Gastroesophageal sphincter (tissue), 4 donors: ENCODE results near the gene COL4A2. TPM values are rescaled to one million over a fixed set of nuclear protein-coding genes. Genes with fewer than 3 reads are reported as not detected.
A peak's percentile ranks its signal among the peaks of the same experiment; 100 is the strongest.
"Not testable (repeated sequence)": the region's sequence is repeated elsewhere in the genome, so short reads cannot be mapped to it uniquely, and the experiment has no call there.

ENCODE experiments used
- ATAC-seq: fragments of 150-250 bp; one replicate; pipeline ENCODE4 v1.9.1; 2016; ENCODE audit warnings: mild to moderate bottlenecking, moderate library complexity
- H3K27ac ChIP-seq, 4 donors: fragments of 200-600 bp; sonication (generic) in 3 of 4; 1 replicate in 3 of 4; 2 replicates in 1 of 4; pipeline ENCODE4 v1.5.1; 2016 to 2019
- H3K27me3 ChIP-seq: fragments of 200-600 bp; sonication (generic); one replicate; pipeline ENCODE4 v1.5.1; 2019
- H3K36me3 ChIP-seq, 2 donors: fragments of 200-600 bp; sonication (generic); one replicate each; pipeline ENCODE4 v1.5.1; 2019; ENCODE audit warnings: control low read depth in 1 of 2
- H3K4me1 ChIP-seq, 3 donors: fragments of 200-600 bp; sonication (generic); 1 replicate in 2 of 3; 2 replicates in 1 of 3; pipeline ENCODE4 v1.5.1; 2016 to 2019; ENCODE audit warnings: control low read depth in 2 of 3
- H3K4me3 ChIP-seq, 2 donors: fragments of 200-600 bp; sonication (generic); one replicate each; pipeline ENCODE4 v1.5.1; 2019; ENCODE audit warnings: mild to moderate bottlenecking in 1 of 2, moderate library complexity in 1 of 2
- H3K9me3 ChIP-seq, 3 donors: fragments of 200-600 bp; sonication (generic); one replicate each; pipeline ENCODE4 v1.5.1; 2017 to 2019; ENCODE audit warnings: control low read depth in 2 of 3
- EP300 ChIP-seq: sonication (generic); formaldehyde crosslinking; IDR thresholded peaks from one replicate; pipeline ENCODE4 v1.6.1; 2017; ENCODE audit warnings: antibody characterized with exemption, mild to moderate bottlenecking
- POLR2A ChIP-seq, 2 donors: fragments of 450-650 bp; IDR thresholded peaks; one replicate each; pipeline ENCODE4 v1.6.1; 2017; ENCODE audit warnings: antibody characterized with exemption in 2 of 2, mild to moderate bottlenecking in 2 of 2, moderate library complexity in 1 of 2
- POLR2AphosphoS5 ChIP-seq: sonication (generic); formaldehyde crosslinking; IDR thresholded peaks from one replicate; pipeline ENCODE4 v1.6.1; 2017; ENCODE audit warnings: antibody characterized with exemption
- WGBS, 2 donors: methylation state at CpG; one replicate each; pipeline ENCODE4 v1.1.5; 2018; ENCODE audit warnings: low coverage in 1 of 2; 5-methylcytosine and 5-hydroxymethylcytosine counted together
- total RNA-seq, 4 donors: library from RNA; depleted of rRNA; stranded (reverse); fragments of >200 nt; gene quantifications; one replicate each; pipeline ENCODE4 v1.1.0, GENCODE V29; 2016
- TF ChIP-seq, protein P1 (sequence below), 4 experiments: fragments of 200-600 bp in 2 of 4; fragments of 450-650 bp in 2 of 4; sonication (generic) in 1 of 4; IDR thresholded peaks; one replicate each; pipeline ENCODE4 v1.5.1; 2017 to 2019; ENCODE audit warnings: antibody characterized with exemption in 4 of 4, mild to moderate bottlenecking in 2 of 4, moderate library complexity in 2 of 4

The COL4A2 gene
- total RNA-seq, 4 donors from 2014 or later = 478 to 945 (median 543) TPM

- peak overlapping the region; percentile 95 to 99 (median 98) for H3K27ac ChIP-seq
These were observed 4.6 kb downstream of the COL4A2 start for GRCh38 chr13:110311443-110312338.

DNA sequence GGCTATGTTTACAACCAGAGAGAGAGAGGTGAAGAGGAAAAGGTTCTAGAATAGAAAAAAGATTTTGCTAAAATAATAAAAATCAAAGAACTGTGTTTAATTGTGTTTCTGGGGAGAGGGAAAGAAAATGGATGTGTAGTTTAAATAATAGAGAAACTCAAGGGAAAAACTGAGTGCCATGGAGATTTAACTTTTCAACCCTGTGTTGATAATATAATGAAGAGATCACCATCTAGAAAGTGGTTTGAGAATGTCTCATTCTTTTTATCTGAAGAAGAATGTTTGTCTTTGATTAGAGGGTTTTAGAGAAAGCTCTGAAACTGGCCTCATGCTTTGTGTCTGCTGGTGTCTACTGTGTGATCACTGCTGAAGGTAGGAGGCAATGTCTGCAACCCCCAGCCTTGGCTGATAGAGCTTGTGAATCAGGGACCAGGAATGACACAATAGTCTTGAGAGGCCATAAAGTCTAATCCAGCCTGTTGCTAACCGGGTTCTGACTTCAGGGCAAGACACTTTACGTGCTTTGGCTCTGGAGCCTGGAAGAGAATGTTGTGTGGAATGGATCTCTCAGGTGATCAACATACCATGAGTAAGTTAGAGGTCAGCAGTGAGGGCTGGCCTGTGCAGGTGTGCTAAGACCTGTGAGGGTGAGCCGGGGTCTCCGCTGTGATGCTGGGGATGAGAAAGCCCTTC lies 5.4 kb downstream of the COL4A2 start:
- no peaks in the 10 kb centered on the region for H3K9me3 ChIP-seq
- peak overlapping the region in 1 of 2 donors; percentile 98 for H3K4me3 ChIP-seq
- H3K36me3 ChIP-seq = peaks cover 0 to 12% of the 10 kb centered on the region in 2 donors
- H3K27ac ChIP-seq = peak overlapping the region; percentile 95 to 99 (median 98)
- peaks cover 2 to 84% (median 49%) of the 10 kb centered on the region in 3 donors for H3K4me1 ChIP-seq
- H3K27me3 ChIP-seq = no peaks in the 10 kb centered on the region
- TF ChIP-seq POLR2A (IDR thresholded peaks at IDR 0.05) (no peak), POLR2AphosphoS5 (peak; percentile 85), EP300 (no peak)
- TF ChIP-seq, protein P1, sequence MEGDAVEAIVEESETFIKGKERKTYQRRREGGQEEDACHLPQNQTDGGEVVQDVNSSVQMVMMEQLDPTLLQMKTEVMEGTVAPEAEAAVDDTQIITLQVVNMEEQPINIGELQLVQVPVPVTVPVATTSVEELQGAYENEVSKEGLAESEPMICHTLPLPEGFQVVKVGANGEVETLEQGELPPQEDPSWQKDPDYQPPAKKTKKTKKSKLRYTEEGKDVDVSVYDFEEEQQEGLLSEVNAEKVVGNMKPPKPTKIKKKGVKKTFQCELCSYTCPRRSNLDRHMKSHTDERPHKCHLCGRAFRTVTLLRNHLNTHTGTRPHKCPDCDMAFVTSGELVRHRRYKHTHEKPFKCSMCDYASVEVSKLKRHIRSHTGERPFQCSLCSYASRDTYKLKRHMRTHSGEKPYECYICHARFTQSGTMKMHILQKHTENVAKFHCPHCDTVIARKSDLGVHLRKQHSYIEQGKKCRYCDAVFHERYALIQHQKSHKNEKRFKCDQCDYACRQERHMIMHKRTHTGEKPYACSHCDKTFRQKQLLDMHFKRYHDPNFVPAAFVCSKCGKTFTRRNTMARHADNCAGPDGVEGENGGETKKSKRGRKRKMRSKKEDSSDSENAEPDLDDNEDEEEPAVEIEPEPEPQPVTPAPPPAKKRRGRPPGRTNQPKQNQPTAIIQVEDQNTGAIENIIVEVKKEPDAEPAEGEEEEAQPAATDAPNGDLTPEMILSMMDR (IDR thresholded peaks at IDR 0.05) = peak in 1 of 4 experiments; percentile 29
- WGBS, 2 donors = 61% methylated on average over 3 of the region's 4 CpGs; no CpG with 5 or more reads in 1 of the 2 donors
- ATAC-seq = peak; percentile 42

More at GRCh38 chr13:110311443-110312338, 4.6 kb downstream of the COL4A2 start:
- WGBS, 2 donors = 24 to 52% methylated on average over 5 of the region's 30 CpGs
- ATAC-seq = no peak
- peaks cover 0 to 4% of the 10 kb centered on the region in 2 donors for H3K36me3 ChIP-seq
- H3K27me3 ChIP-seq = no peaks in the 10 kb centered on the region
- peak overlapping the region; percentile 3 to 98 for H3K4me3 ChIP-seq
- TF ChIP-seq EP300 (no peak), POLR2AphosphoS5 (peak; percentile 35), POLR2A (IDR thresholded peaks at IDR 0.05) (no peak)
- TF ChIP-seq, protein P1 (IDR thresholded peaks at IDR 0.05) = no peak
- no peaks in the 10 kb centered on the region for H3K9me3 ChIP-seq
- H3K4me1 ChIP-seq = peaks cover 2 to 77% (median 48%) of the 10 kb centered on the region in 3 donors

- H3K4me3 ChIP-seq = peak overlapping the region in 1 of 2 donors; percentile 98
- peaks cover 2 to 92% (median 53%) of the 10 kb centered on the region in 3 donors for H3K4me1 ChIP-seq
- H3K27me3 ChIP-seq, H3K9me3 ChIP-seq, ATAC-seq: not testable (repeated sequence)
- H3K36me3 ChIP-seq = peaks cover 0 to 14% of the 10 kb centered on the region in 2 donors
- H3K27ac ChIP-seq = peak overlapping the region; percentile 95 to 99 (median 98)
- 60 to 87% methylated on average over 1 to 4 of the region's 29 CpGs for WGBS, 2 donors
These were observed 6.2 kb downstream of the COL4A2 start for GRCh38 chr13:110313261-110313660.

- WGBS, 2 donors = 21 to 24% methylated on average over 2 to 3 of the region's 16 CpGs
- Histone ChIP-seq H3K4me1 (peaks cover 2 to 97% (median 53%) of the 10 kb centered on the region in 3 donors), H3K36me3 (peaks cover 0 to 14% of the 10 kb centered on the region in 2 donors), H3K27ac (peak overlapping the region; percentile 39 to 99 (median 92)), H3K4me3 (peak overlapping the region in 1 of 2 donors; percentile 24)
- ATAC-seq, H3K27me3 ChIP-seq, H3K9me3 ChIP-seq: not testable (repeated sequence)
These were observed 6.6 kb downstream of the COL4A2 start for GRCh38 chr13:110313733-110314132.

DNA sequence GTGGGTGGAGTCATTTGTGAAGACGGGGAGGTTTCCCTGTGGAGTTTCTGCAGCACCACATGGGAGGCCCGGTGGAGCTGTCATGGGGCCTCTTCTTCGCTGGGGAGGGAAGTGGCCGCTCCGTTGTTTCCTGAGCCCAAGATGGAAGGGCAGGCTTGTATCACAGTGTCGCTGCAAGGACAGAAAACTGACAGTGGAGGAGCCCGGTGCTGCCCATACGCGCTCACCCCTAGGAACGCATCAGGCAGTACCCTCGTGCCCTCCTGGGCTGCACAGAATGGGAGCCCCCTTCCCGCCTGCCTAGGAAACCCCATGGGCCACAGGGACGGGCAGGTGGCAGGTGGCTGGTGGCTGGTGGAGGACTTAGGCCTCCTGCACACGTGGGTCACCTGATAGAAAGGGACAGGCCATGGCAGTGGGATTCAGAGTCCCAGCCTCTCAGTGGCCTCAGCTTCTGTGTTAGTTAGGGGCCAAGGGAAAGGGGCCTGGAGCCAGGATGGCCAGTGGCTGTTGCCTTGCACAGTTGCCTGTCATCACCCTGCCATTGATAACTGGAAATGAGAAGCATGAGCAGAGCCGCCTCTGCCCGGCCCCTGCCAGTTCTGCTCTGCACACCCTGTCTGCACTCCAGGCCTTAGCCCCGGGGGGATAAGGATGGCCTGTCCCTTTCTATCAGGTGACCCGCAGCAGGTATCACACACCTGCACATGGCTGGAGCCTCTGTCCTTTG lies 7.6 kb downstream of the COL4A2 start:
- Histone ChIP-seq H3K9me3 (no peaks in the 10 kb centered on the region), H3K4me3 (no peak overlapping the region), H3K4me1 (peaks cover 2 to 98% (median 57%) of the 10 kb centered on the region in 3 donors), H3K27me3 (no peaks in the 10 kb centered on the region), H3K36me3 (peaks cover 0 to 14% of the 10 kb centered on the region in 2 donors), H3K27ac (peak overlapping the region; percentile 44 to 99 (median 92))
- no peak for TF ChIP-seq EP300
- TF ChIP-seq, protein P1 (IDR thresholded peaks at IDR 0.05) = no peak
- TF ChIP-seq POLR2A (IDR thresholded peaks at IDR 0.05) = no peak
- TF ChIP-seq POLR2AphosphoS5 = no peak
- ATAC-seq = no peak
- WGBS, 2 donors = 64% methylated on average over 7 of the region's 18 CpGs; no CpG with 5 or more reads in 1 of the 2 donors
